Transverse colon (tissue), 4 donors: ENCODE results near the gene PHACTR3.

Source experiments
- POLR2A ChIP-seq: fragments of 450-650 bp; IDR thresholded peaks from one replicate; pipeline ENCODE4 v1.6.1; 2016; ENCODE audit warnings: antibody characterized with exemption, mild to moderate bottlenecking, moderate library complexity
- POLR2AphosphoS5 ChIP-seq, 3 donors: sonication (generic); formaldehyde crosslinking; IDR thresholded peaks; one replicate each; pipeline ENCODE4 v1.6.1; 2016; ENCODE audit warnings: antibody characterized with exemption in 3 of 3
- TF ChIP-seq, protein P1 (sequence below), 5 experiments: fragments of 200-600 bp in 3 of 5; fragments of 450-650 bp in 2 of 5; sonication (generic) in 3 of 5; IDR thresholded peaks; 1 replicate in 2 of 5; 2 replicates in 3 of 5; pipeline ENCODE4 v1.5.1; 2016 to 2017; ENCODE audit warnings: antibody characterized with exemption in 5 of 5, inconsistent platforms in 3 of 5, mild to moderate bottlenecking in 2 of 5, moderate library complexity in 1 of 5

GRCh38 chr20:59591061-59591460, 13.3 kb upstream of the PHACTR3 start:
- TF ChIP-seq, protein P1, sequence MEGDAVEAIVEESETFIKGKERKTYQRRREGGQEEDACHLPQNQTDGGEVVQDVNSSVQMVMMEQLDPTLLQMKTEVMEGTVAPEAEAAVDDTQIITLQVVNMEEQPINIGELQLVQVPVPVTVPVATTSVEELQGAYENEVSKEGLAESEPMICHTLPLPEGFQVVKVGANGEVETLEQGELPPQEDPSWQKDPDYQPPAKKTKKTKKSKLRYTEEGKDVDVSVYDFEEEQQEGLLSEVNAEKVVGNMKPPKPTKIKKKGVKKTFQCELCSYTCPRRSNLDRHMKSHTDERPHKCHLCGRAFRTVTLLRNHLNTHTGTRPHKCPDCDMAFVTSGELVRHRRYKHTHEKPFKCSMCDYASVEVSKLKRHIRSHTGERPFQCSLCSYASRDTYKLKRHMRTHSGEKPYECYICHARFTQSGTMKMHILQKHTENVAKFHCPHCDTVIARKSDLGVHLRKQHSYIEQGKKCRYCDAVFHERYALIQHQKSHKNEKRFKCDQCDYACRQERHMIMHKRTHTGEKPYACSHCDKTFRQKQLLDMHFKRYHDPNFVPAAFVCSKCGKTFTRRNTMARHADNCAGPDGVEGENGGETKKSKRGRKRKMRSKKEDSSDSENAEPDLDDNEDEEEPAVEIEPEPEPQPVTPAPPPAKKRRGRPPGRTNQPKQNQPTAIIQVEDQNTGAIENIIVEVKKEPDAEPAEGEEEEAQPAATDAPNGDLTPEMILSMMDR (IDR thresholded peaks at IDR 0.05), result no peak
- TF ChIP-seq POLR2A (no peak), POLR2AphosphoS5 (IDR thresholded peaks at IDR 0.05) (no peak)
